Measurements from ENCODE around the gene DHODH. TPM values are rescaled to one million over a fixed set of nuclear protein-coding genes. Genes with fewer than 3 reads are reported as not detected.
"Not testable (repeated sequence)": the region's sequence is repeated elsewhere in the genome, so short reads cannot be mapped to it uniquely, and the experiment has no call there.

DHODH gene
- polyA plus RNA-seq, 3 donors, result 5.3 to 14.7 (median 7.4) TPM

GRCh38 chr16:72043539-72043938, 35.0 kb downstream of the DHODH start:
- H3K27ac ChIP-seq (ENCODE audit: low read depth, low read length), result no peak overlapping the region
- 91 to 100% (median 93%) methylated on average over 1 of the region's 1 CpG for WGBS, 3 donors

GRCh38 chr16:72044296-72044695, 35.8 kb downstream of the DHODH start:
- no peak overlapping the region for H3K27ac ChIP-seq (ENCODE audit: low read depth, low read length)
- 66 to 73% (median 70%) methylated on average over 6 of the region's 6 CpGs for WGBS, 3 donors

DNA sequence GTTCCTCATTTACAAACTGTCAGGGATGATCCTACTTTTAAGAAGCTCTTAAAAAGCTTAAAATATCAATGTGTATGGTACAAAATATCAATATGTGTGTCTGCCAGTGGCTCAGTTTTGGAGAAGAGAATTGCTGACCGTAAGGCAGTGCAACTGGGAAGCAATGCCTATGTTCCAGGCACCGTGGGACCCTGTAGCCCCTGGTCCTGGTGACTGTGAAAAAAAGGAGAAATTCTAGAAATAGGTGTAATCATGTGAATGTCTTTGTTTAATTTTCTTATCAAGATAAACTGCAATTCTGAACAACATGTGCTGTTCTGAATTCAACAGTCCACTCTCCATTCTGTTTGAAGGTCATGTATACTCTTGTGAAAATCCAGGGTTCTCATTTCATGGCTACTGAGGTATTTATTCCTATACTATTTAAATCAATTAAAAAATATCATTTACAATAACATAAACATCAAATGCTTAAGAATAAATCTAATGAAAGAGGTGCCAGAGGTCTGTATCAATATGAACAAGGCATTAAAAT, 36.3 kb downstream of the DHODH start:
- no peak overlapping the region for H3K27ac ChIP-seq (ENCODE audit: low read depth, low read length)
- 58 to 62% (median 59%) methylated on average over 2 of the region's 2 CpGs for WGBS, 3 donors

GRCh38 chr16:72049110-72049509, 40.6 kb downstream of the DHODH start:
- no peak overlapping the region for H3K27ac ChIP-seq (ENCODE audit: low read depth, low read length)

GRCh38 chr16:72050769-72051464, 42.4 kb downstream of the DHODH start:
- H3K27ac ChIP-seq (ENCODE audit: low read depth, low read length), result no peak overlapping the region
- 55 to 85% (median 63%) methylated on average over 4 of the region's 4 CpGs for WGBS, 3 donors

DNA sequence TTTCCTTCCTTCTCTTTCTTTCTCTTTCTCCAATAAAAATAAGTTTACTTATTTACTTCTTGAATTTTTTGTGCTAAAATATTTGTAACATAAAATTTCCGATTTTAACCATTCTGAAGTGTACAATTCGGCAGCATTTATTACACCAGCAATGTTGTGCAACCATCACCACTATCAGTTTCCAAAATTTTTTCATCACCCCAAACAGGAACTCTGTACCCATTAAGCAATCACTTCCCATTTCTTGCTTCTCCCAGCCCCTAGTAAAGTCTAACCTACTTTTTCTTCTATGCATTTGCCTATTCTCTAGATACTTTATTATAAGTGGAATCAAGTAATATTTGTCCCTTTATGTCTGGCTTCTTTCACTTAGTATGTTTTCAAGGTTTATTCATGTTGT, 43.3 kb downstream of the DHODH start:
- WGBS, 3 donors, result 38 to 85% (median 39%) methylated on average over 2 of the region's 2 CpGs
- H3K27ac ChIP-seq (ENCODE audit: low read depth, low read length), result no peak overlapping the region

GRCh38 chr16:72054254-72054847, 45.8 kb downstream of the DHODH start, which contains the start of gene HP:
HP (plus strand) TSS chr16:72054505; CDS start chr16:72054653, 148 bp downstream.
- WGBS, 3 donors, result 51 to 72% (median 51%) methylated on average over 5 of the region's 5 CpGs
- H3K27ac ChIP-seq (ENCODE audit: low read depth, low read length), result not testable (repeated sequence)

DNA sequence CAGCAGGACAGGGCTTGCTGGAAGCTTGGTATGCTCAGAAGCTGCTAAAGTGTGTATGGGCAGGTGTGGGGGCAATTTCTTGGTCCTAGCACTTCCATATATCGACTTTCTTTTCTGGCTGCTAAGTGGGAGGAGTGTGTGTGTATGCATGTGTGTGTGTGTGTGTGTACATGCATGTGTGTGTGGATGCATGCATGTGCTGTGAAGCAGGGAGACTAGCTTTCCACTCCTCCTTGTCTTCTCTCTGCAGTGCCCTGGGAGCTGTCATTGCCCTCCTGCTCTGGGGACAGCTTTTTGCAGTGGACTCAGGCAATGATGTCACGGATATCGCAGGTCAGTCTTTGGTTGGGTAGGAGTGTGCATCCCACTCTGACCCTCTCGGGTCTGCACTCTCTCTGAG, 47.4 kb downstream of the DHODH start:
- WGBS, 3 donors, result 86 to 88% (median 86%) methylated on average over 4 of the region's 4 CpGs
- H3K27ac ChIP-seq (ENCODE audit: low read depth, low read length), result no peak overlapping the region

GRCh38 chr16:72057313-72057712, 48.8 kb downstream of the DHODH start:
- WGBS, 3 donors, result 67 to 69% methylated on average over 1 to 2 of the region's 6 CpGs; no CpG with 5 or more reads in 1 of the 3 donors
- H3K27ac ChIP-seq (ENCODE audit: low read depth, low read length), result not testable (repeated sequence)

GRCh38 chr16:72059060-72059459, 50.5 kb downstream of the DHODH start:
- WGBS, 3 donors, result 67 to 77% (median 72%) methylated on average over 5 to 7 of the region's 7 CpGs
- H3K27ac ChIP-seq (ENCODE audit: low read depth, low read length), result not testable (repeated sequence)

- 90 to 93% (median 93%) methylated on average over 9 of the region's 9 CpGs for WGBS, 3 donors
- H3K27ac ChIP-seq (ENCODE audit: low read depth, low read length), result no peak overlapping the region
Observed at GRCh38 chr16:72060405-72060804, 51.9 kb downstream of the DHODH start.

DNA sequence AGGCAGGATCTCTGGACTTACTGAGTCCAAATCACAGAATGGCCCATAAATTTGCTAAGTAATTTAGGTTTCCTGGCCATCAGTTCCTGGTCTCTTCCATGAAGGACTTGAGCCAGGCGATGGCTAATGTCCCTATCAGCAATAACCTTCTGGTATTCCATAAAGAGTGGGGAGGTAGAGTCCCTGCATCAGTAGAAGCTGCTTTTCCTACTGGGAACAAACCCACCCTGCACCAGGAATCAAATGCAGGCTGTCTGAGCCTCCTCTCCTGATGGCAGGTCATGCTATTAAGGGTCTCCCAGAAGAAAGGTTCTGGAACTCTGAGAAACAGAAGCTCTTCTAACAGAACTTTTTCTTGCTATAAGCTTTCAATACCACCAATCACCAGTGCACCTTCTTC, 53.0 kb downstream of the DHODH start:
- 94 to 100% (median 98%) methylated on average over 1 of the region's 1 CpG for WGBS, 3 donors
- H3K27ac ChIP-seq (ENCODE audit: low read depth, low read length), result no peak overlapping the region

DNA sequence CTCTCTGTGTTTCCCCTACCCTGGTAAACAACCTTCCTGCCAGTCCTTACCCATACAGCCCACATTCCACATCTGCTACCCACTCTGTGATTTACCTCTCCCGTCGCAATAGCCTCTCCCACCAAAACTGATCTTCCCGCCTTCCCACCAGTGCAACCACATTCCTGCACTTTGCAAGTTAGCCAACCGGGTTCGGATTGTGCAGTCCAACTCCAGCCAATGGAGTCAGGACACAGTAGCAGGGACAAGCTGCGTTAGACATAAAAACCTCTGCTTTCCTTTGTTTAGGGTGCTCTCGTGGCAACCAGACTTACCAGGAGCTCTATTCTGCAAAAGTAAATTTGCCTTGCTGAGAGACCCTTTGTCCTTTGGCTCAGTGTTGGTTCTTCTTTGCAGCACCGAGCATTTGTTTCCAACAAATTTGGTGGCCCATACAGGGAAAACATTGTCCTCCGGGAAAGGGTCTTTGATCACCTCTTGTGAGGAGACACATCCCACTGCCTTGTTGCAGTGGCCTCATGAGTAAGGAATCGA, 55.9 kb downstream of the DHODH start:
- H3K27ac ChIP-seq (ENCODE audit: low read depth, low read length), result no peak overlapping the region
- 88 to 93% (median 91%) methylated on average over 10 of the region's 10 CpGs for WGBS, 3 donors

GRCh38 chr16:72066747-72067146, 58.2 kb downstream of the DHODH start:
- 0 to 11% (median 10%) methylated on average over 1 of the region's 1 CpG for WGBS, 3 donors
- H3K27ac ChIP-seq (ENCODE audit: low read depth, low read length), result no peak overlapping the region

DNA sequence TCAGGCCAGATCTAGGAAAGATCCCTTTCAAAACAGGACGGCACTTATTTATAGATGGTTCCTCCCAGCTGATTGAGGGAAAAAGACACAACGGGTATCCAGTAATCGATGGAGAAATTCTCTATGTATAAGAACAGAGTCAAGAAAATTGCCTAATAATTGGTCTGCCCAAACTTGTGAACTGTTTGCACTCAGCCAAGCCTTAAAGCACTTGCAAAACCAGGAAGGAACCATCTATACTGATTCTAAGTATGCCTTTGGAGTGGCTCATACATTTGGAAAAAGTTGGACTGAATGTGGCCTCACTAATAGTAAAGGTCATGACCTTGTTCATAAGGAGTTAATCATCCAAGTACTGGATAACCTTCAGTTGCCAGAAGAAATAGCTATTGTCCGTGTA, 60.4 kb downstream of the DHODH start:
- WGBS, 3 donors, result 53 to 70% (median 59%) methylated on average over 4 of the region's 4 CpGs
- H3K27ac ChIP-seq (ENCODE audit: low read depth, low read length), result no peak overlapping the region

DNA sequence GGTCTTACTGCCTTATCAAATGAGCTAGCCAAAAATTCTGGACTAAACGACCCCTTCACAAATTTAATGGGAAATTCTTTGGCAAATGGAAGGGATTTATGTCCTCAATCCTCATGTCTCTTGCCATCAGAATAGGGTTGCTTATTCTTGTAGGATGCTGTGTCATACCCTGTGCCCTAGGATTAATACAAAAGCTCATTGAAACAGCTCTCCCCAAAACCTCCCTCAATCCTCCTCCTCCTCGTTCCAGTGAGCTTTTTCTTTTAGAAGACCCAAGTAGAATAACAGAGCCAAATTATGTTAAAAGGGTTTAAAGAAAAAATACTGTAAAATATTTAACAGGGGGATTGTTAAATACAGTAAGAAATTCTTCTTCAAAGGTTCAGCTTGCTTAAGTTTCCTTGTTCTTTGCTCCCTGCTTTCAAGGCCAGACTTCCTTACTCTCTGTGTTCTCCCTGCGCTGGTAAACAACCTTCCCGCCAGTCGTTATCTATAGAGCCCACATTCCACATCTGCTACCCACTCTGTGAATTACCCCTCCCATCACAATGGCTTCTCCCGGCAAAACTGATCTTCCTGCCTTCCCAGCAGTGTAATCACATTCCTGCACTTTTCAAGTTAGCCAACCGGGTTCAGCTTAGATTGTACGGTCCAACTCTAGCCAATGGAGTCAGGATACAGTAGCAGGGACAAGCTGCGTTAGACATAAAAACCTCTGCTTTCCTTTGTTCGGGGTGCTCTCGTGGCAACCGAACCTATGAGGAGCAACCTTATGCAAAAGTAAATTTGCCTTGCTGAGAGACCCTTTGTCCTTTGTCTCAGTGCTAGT, 64.2 kb downstream of the DHODH start:
- 23 to 62% (median 53%) methylated on average over 12 of the region's 12 CpGs for WGBS, 3 donors
- H3K27ac ChIP-seq (ENCODE audit: low read depth, low read length), result no peak overlapping the region

DNA sequence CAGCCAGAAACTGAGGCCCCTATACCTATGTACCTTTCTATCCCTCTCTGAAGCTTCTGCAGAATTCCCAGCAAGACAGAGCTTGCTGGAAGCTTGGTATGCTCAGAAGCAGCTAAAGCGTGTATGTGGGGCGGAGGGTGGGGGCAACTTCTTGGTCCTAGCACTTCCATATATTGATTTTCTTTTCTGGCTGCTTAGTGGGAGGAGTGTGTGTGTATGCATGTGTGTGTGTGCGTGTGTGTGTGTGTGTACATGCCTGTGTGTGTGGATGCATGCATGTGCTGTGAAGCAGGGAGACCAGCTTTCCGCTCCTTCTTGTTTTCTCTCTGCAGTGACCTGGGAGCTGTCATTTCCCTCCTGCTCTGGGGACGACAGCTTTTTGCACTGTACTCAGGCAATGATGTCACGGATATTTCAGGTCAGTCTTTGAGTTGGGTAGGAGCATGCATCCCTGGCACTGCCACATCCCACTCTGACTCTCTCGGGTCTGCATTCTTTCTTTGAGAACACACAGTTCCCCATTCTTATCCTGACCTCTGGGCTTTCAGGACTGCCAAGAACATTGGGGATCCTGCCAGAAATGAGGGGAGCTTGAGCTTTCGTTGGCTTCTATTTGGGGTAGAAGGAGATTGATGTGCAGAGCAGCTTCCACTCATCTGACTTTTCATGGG, 65.2 kb downstream of the DHODH start:
- H3K27ac ChIP-seq (ENCODE audit: low read depth, low read length), result no peak overlapping the region
- 71 to 72% (median 71%) methylated on average over 8 of the region's 8 CpGs for WGBS, 3 donors

- H3K27ac ChIP-seq (ENCODE audit: low read depth, low read length), result not testable (repeated sequence)
- 25 to 55% (median 42%) methylated on average over 1 to 2 of the region's 6 CpGs for WGBS, 3 donors
Observed at GRCh38 chr16:72075067-72075466, 66.5 kb downstream of the DHODH start.

Data from adipose tissue (tissue), 3 donors.